ENCODE measurements around the gene BMP7.

DNA sequence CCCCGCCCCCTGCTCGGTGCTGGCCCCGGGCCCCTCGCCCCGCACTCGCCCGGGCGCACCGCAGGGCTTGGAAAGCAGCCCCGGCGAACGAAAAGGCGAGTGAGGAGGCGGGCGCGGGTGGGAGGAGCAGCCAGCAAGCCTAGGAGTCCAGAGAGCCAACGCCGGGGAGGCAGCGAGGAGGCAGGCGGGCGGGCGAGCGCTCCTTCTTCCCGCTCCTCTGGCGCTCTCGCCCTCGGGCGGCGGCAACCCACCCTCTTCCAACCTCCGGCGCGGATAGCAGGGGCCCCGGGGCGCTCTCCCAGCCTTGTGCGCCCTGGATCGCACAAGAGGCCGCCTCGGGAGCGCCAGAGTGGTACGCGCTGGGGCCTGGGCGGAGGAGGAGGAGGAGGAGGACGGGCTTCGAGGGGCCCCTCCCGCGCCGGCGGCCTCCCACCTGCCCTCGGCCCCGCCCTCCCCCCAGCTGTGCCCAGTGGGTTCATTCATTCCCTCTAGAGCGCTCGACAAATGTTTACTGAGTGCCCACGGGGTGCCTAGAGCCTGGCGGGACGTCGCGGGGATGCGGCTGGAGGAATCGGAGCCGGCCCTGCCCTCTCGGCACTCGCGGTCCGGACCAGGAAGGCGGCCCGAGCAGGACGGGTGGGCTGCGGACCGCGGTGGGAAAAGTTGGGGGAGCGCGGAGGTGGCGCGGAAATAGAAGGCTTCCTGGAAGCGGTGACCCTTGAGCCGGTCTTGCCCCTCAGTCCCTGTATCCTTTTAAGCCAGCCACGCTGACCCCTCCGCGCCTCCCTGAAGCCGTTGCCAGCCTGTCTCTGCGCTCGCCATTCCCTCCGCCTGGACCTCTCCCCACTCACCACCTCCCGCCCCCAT is at the start of gene BMP7:
- TF ChIP-seq, protein P1, sequence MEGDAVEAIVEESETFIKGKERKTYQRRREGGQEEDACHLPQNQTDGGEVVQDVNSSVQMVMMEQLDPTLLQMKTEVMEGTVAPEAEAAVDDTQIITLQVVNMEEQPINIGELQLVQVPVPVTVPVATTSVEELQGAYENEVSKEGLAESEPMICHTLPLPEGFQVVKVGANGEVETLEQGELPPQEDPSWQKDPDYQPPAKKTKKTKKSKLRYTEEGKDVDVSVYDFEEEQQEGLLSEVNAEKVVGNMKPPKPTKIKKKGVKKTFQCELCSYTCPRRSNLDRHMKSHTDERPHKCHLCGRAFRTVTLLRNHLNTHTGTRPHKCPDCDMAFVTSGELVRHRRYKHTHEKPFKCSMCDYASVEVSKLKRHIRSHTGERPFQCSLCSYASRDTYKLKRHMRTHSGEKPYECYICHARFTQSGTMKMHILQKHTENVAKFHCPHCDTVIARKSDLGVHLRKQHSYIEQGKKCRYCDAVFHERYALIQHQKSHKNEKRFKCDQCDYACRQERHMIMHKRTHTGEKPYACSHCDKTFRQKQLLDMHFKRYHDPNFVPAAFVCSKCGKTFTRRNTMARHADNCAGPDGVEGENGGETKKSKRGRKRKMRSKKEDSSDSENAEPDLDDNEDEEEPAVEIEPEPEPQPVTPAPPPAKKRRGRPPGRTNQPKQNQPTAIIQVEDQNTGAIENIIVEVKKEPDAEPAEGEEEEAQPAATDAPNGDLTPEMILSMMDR (IDR thresholded peaks at IDR 0.05), result no peak
- TF ChIP-seq POLR2AphosphoS5 (IDR thresholded peaks at IDR 0.05), result no peak
